Gastroesophageal sphincter (tissue), 2 donors: ENCODE results near the gene C9orf50.

Experiments
- EP300 ChIP-seq: sonication (generic); formaldehyde crosslinking; IDR thresholded peaks from one replicate; pipeline ENCODE4 v1.6.1; 2017; ENCODE audit warnings: antibody characterized with exemption, mild to moderate bottlenecking
- POLR2A ChIP-seq, 2 donors: fragments of 450-650 bp; IDR thresholded peaks; one replicate each; pipeline ENCODE4 v1.6.1; 2017; ENCODE audit warnings: antibody characterized with exemption in 2 of 2, mild to moderate bottlenecking in 2 of 2, moderate library complexity in 1 of 2

DNA sequence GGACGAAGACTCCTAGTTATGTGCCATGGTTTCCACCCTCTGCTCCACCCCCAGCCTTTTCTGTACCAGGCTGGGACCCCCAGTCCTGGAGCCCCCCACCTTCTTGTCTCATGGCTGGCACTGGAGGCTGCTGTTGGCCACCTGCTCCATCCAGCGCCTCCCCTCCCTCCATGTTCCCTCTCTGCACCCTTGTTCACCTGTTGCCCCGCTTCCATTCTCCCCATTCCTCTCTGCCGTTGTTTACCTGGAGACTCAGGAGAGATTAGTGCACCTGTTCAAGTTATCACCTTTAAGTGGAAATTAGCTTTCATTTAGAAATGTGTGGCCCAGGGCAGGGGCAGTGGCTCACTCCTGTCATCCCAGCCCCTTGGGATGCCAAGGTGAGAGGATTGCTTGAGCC, 12.3 kb upstream of the C9orf50 start:
- TF ChIP-seq EP300: no peak
- no peak for TF ChIP-seq POLR2A (IDR thresholded peaks at IDR 0.05)
